ENCODE measurements around the gene PARD3. TPM values are rescaled to one million over a fixed set of nuclear protein-coding genes. Genes with fewer than 3 reads are reported as not detected.
A peak's percentile ranks its signal among the peaks of the same experiment; 100 is the strongest.

Gene PARD3
- total RNA-seq, 1 donor from 2014 or later = 58.7 TPM

GRCh38 chr10:34178756-34179155 is 636.3 kb downstream of the PARD3 start:
- peaks cover 60% of the 10 kb centered on the region for H3K4me1 ChIP-seq
- H3K27me3 Mint-ChIP-seq (ENCODE audit: insufficient read depth, low read depth) = no peaks in the 10 kb centered on the region

DNA sequence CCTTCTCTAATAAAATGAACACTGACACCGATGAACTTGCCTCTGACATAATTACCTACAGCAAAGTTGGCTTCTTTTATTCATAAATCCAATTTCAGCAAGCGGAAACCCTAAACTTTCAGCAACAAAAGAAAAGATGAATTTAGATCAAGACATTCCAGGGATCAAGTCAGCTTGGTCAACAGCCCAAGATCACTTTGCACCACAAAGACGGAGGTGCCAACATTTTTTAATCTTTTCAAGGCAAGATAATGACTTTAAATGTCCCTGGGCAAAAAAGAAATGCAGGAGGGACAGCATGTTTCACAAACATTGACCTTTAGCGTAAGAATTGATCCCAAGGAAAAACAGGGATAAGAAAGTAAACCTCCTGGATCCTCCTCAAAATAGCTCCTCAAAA is 636.9 kb downstream of the PARD3 start:
- Histone ChIP-seq H3K9ac (no peak overlapping the region), H3K9me3 (ENCODE audit: low read depth) (no peaks in the 10 kb centered on the region), H3K27ac (no peak overlapping the region), H3K79me2 (ENCODE audit: low read depth) (no peaks in the 10 kb centered on the region), H2AFZ (replicated peaks) (no peak overlapping the region), H3K27me3 (no peaks in the 10 kb centered on the region), H4K20me1 (ENCODE audit: low read depth) (no peaks in the 10 kb centered on the region), H3K4me1 (peaks cover 54% of the 10 kb centered on the region), H3K4me2 (peak overlapping the region; percentile 15), H3K36me3 (no peaks in the 10 kb centered on the region), H3F3A (ENCODE audit: low read depth) (peaks cover 21% of the 10 kb centered on the region), H3K4me3 (no peak overlapping the region)
- Mint-ChIP-seq H3K27me3 (ENCODE audit: insufficient read depth, low read depth) (no peaks in the 10 kb centered on the region), H3K27ac (peak overlapping the region; percentile 43), H3K36me3 (peaks cover 3% of the 10 kb centered on the region), H3K4me1 (peaks cover 87% of the 10 kb centered on the region), H3K9me3 (no peaks in the 10 kb centered on the region), H3K4me3 (peak overlapping the region; percentile 31)
- DNase-seq (ENCODE audit: low spot score) = no peak
- no peak for TF ChIP-seq EZH2phosphoT487 (IDR thresholded peaks at IDR 0.05)
- TF ChIP-seq, protein P1, sequence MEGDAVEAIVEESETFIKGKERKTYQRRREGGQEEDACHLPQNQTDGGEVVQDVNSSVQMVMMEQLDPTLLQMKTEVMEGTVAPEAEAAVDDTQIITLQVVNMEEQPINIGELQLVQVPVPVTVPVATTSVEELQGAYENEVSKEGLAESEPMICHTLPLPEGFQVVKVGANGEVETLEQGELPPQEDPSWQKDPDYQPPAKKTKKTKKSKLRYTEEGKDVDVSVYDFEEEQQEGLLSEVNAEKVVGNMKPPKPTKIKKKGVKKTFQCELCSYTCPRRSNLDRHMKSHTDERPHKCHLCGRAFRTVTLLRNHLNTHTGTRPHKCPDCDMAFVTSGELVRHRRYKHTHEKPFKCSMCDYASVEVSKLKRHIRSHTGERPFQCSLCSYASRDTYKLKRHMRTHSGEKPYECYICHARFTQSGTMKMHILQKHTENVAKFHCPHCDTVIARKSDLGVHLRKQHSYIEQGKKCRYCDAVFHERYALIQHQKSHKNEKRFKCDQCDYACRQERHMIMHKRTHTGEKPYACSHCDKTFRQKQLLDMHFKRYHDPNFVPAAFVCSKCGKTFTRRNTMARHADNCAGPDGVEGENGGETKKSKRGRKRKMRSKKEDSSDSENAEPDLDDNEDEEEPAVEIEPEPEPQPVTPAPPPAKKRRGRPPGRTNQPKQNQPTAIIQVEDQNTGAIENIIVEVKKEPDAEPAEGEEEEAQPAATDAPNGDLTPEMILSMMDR (IDR thresholded peaks at IDR 0.05) = no peak
- no peak for TF ChIP-seq EZH2 (IDR thresholded peaks at IDR 0.05)

More at GRCh38 chr10:34178756-34179155, 636.3 kb downstream of the PARD3 start:
- Histone ChIP-seq H2AFZ (replicated peaks) (no peak overlapping the region), H4K20me1 (ENCODE audit: low read depth) (no peaks in the 10 kb centered on the region), H3K36me3 (no peaks in the 10 kb centered on the region), H3K9me3 (ENCODE audit: low read depth) (no peaks in the 10 kb centered on the region), H3K27ac (no peak overlapping the region), H3K27me3 (no peaks in the 10 kb centered on the region), H3F3A (ENCODE audit: low read depth) (peaks cover 23% of the 10 kb centered on the region), H3K4me2 (peak overlapping the region; percentile 15), H3K9ac (no peak overlapping the region), H3K79me2 (ENCODE audit: low read depth) (no peaks in the 10 kb centered on the region), H3K4me3 (no peak overlapping the region)
- Mint-ChIP-seq H3K36me3 (no peaks in the 10 kb centered on the region), H3K9me3 (no peaks in the 10 kb centered on the region), H3K4me1 (peaks cover 88% of the 10 kb centered on the region), H3K27ac (peak overlapping the region; percentile 51), H3K4me3 (peak overlapping the region; percentile 30)
- DNase-seq (ENCODE audit: low spot score) = no peak
- TF ChIP-seq EZH2phosphoT487 (IDR thresholded peaks at IDR 0.05) (no peak), EZH2 (IDR thresholded peaks at IDR 0.05) (no peak)
- TF ChIP-seq, protein P1 (IDR thresholded peaks at IDR 0.05) = no peak

GRCh38 chr10:34177445-34177844 is 637.7 kb downstream of the PARD3 start:
- Histone ChIP-seq H3K36me3 (no peaks in the 10 kb centered on the region), H3K4me1 (peaks cover 52% of the 10 kb centered on the region), H2AFZ (replicated peaks) (no peak overlapping the region), H4K20me1 (ENCODE audit: low read depth) (no peaks in the 10 kb centered on the region), H3K27me3 (no peaks in the 10 kb centered on the region), H3K9ac (no peak overlapping the region), H3K4me2 (peak overlapping the region; percentile 15), H3K27ac (no peak overlapping the region), H3K4me3 (no peak overlapping the region), H3K79me2 (ENCODE audit: low read depth) (no peaks in the 10 kb centered on the region), H3K9me3 (ENCODE audit: low read depth) (no peaks in the 10 kb centered on the region), H3F3A (ENCODE audit: low read depth) (peaks cover 19% of the 10 kb centered on the region)
- Mint-ChIP-seq H3K27me3 (ENCODE audit: insufficient read depth, low read depth) (no peaks in the 10 kb centered on the region), H3K4me1 (peaks cover 86% of the 10 kb centered on the region), H3K36me3 (peaks cover 7% of the 10 kb centered on the region), H3K4me3 (peak overlapping the region; percentile 54), H3K27ac (peak overlapping the region; percentile 57), H3K9me3 (no peaks in the 10 kb centered on the region)
- no peak for DNase-seq (ENCODE audit: low spot score)
- TF ChIP-seq EZH2 (IDR thresholded peaks at IDR 0.05) (no peak), EZH2phosphoT487 (IDR thresholded peaks at IDR 0.05) (no peak)
- TF ChIP-seq, protein P1 (IDR thresholded peaks at IDR 0.05) = no peak

All from neural progenitor cell (in vitro differentiated cells).